K562 (cell line): ENCODE data around the gene DLX4. TPM values are rescaled to one million over a fixed set of nuclear protein-coding genes. Genes with fewer than 3 reads are reported as not detected.

Source experiments
- ATAC-seq: fragments of 200-7000 bp; cut with Tn5 transposase; 3 replicates; pipeline ENCODE4 v1.9.1; 2020; ENCODE audit warnings: moderate library complexity
- BruUV-seq: library from RNA; stranded (reverse); fragments of 400-500 nt; replicated peaks from 2 replicates; lab custom pipeline; 2021; lab: Mats Ljungman, UMichigan
- CTCF ChIA-PET: fragments of 300-600 bp; formaldehyde crosslinking; extraction: SDS; loops from one replicate; lab custom pipeline; 2021; ENCODE audit warnings: low intra/inter-chr PET ratio; lab: Yijun Ruan, JAX
- POLR2A ChIA-PET: fragments of 300-600, 350-650 bp; sonication (Branson Sonifier 250); formaldehyde crosslinking; extraction: SDS; loops from one replicate; lab custom pipeline; 2021; ENCODE audit warnings: antibody characterized with exemption, inconsistent platforms; lab: Yijun Ruan, JAX
- DNase-seq, 4 experiments: peaks; one replicate each; pipeline versions ENCODE4 v3.0.0 to v3.0.0-alpha.2; 2011 to 2018; ENCODE audit warnings: low spot score in 3 of 4, mixed read lengths in 3 of 4; ENCODE audit errors: extremely low read depth in 1 of 4
- FAIRE-seq: peaks from 2 replicates; lab custom pipeline; 2011; peaks lifted over from hg19 to GRCh38; lab: Jason Lieb, UNC
- H2AFZ ChIP-seq: 2 replicates; pipeline ENCODE4 v1.6.0; 2011; ENCODE audit warnings: low read depth, low read length, control low read depth, inconsistent platforms
- H3K27ac ChIP-seq: fragments of 200-600 bp; 3 replicates; pipeline ENCODE4 v1.8.0; 2011; ENCODE audit warnings: low read depth, mild to moderate bottlenecking, control low read depth, inconsistent platforms, low read length, moderate library complexity, mixed read lengths; ENCODE audit errors: extremely low read depth
- H3K27me3 ChIP-seq, 2 experiments: fragments of 300-600 bp in 1 of 2; 2 replicates in 1 of 2; 3 replicates in 1 of 2; pipeline versions ENCODE4 v1.6.0 to v1.8.0; 2011; ENCODE audit warnings: inconsistent platforms in 2 of 2, low read length in 2 of 2, mild to moderate bottlenecking in 1 of 2, mixed read lengths in 1 of 2, moderate library complexity in 1 of 2; ENCODE audit not compliant: control insufficient read depth in 2 of 2, insufficient read depth in 2 of 2
- H3K36me3 ChIP-seq: fragments of 300-600 bp; 3 replicates; pipeline ENCODE4 v1.8.0; 2011; ENCODE audit warnings: mild to moderate bottlenecking, low read length, inconsistent platforms; ENCODE audit not compliant: control insufficient read depth, insufficient read depth
- H3K4me1 ChIP-seq, 2 experiments: fragments of 200-600 bp in 1 of 2; replicated peaks in 1 of 2; 2 replicates in 1 of 2; 3 replicates in 1 of 2; pipeline versions ENCODE4 v1.5.1 to v1.8.0; 2011; ENCODE audit warnings: inconsistent platforms in 2 of 2, low read length in 2 of 2, mild to moderate bottlenecking in 1 of 2, mixed read lengths in 1 of 2, moderate library complexity in 1 of 2; ENCODE audit not compliant: control insufficient read depth in 2 of 2, insufficient read depth in 2 of 2
- H3K4me2 ChIP-seq: 2 replicates; pipeline ENCODE4 v1.6.1; 2011; ENCODE audit warnings: low read length, control low read depth, inconsistent platforms, mixed read lengths; ENCODE audit not compliant: insufficient read depth
- H3K4me3 ChIP-seq: fragments of 200-600 bp; sonication (generic), shearing (Covaris generic); 2 replicates; pipeline ENCODE4 v1.5.1; 2016; ENCODE audit warnings: control low read depth, inconsistent platforms
- H3K79me2 ChIP-seq: fragments of 200-600 bp; 3 replicates; pipeline ENCODE4 v1.8.0; 2011; ENCODE audit warnings: low read length, inconsistent platforms; ENCODE audit not compliant: control insufficient read depth, insufficient read depth
- H3K9ac ChIP-seq, 2 experiments: 2 replicates each; pipeline versions ENCODE4 v1.6.0 to v1.6.1; 2011; ENCODE audit warnings: low read depth in 2 of 2, low read length in 2 of 2, control low read depth in 1 of 2, inconsistent platforms in 1 of 2, mild to moderate bottlenecking in 1 of 2, mixed read lengths in 1 of 2; ENCODE audit not compliant: insufficient read depth in 1 of 2
- H3K9me1 ChIP-seq: one replicate; pipeline ENCODE4 v1.6.0; 2011; ENCODE audit warnings: inconsistent platforms, mild to moderate bottlenecking, low read length, moderate library complexity; ENCODE audit not compliant: control insufficient read depth, insufficient read depth
- H3K9me3 ChIP-seq: replicated peaks from 2 replicates; pipeline ENCODE4 v1.5.1; 2011; ENCODE audit warnings: low read depth, low read length, inconsistent platforms; ENCODE audit not compliant: control insufficient read depth, insufficient read depth
- H4K20me1 ChIP-seq: replicated peaks from 2 replicates; pipeline ENCODE4 v1.6.1; 2011; ENCODE audit warnings: low read length, inconsistent platforms, mixed read lengths; ENCODE audit not compliant: control insufficient read depth, insufficient read depth
- HIVEP1 ChIP-seq: fragments of 250-450 bp; sonication (Bioruptor Pico); IDR thresholded peaks from 2 replicates; pipeline ENCODE4 v1.4.0; 2020; ENCODE audit warnings: mild to moderate bottlenecking
- MYNN ChIP-seq, 2 experiments: sonication (generic); formaldehyde crosslinking in 1 of 2; IDR thresholded peaks; 2 replicates each; pipeline versions ENCODE4 v1.5.0 to v1.6.1; 2016 to 2020; ENCODE audit warnings: antibody characterized with exemption in 1 of 2, missing genetic modification reagents in 1 of 2
- RBM17 ChIP-seq: fragments of 200-400 bp; formaldehyde crosslinking; IDR thresholded peaks from 2 replicates; pipeline ENCODE4 v1.6.1; 2017; ENCODE audit warnings: low read depth, mild to moderate bottlenecking, low read length, borderline replicate concordance
- SMAD2 ChIP-seq: fragments of 150-350 bp; IDR thresholded peaks from 2 replicates; pipeline ENCODE4 v1.6.1; 2014; ENCODE audit warnings: low read depth, mild to moderate bottlenecking, low read length
- SMARCE1 ChIP-seq: fragments of 450-650 bp; IDR thresholded peaks from 2 replicates; pipeline ENCODE4 v1.7.1; 2016; ENCODE audit warnings: mild to moderate bottlenecking
- STAT6 ChIP-seq: sonication (generic); formaldehyde crosslinking; IDR thresholded peaks from 2 replicates; pipeline ENCODE4 v1.8.1; 2023; ENCODE audit warnings: mild to moderate bottlenecking, missing genetic modification reagents
- U2AF1 ChIP-seq: fragments of 200-400 bp; formaldehyde crosslinking; optimal IDR thresholded peaks from 2 replicates; pipeline ENCODE3; 2017; ENCODE audit warnings: mild to moderate bottlenecking, low read depth, low read length, moderate library complexity
- ZNF274 ChIP-seq: IDR thresholded peaks from 2 replicates; pipeline ENCODE4 v1.6.1; 2011; ENCODE audit warnings: low read depth, mild to moderate bottlenecking, low read length, moderate library complexity, borderline replicate concordance
- WGBS: fragments of 100-300 bp; shearing (Covaris generic); methylation state at CpG from one replicate; pipeline ENCODE4 v1.1.6; 2016; ENCODE audit warnings: low coverage, mixed read lengths; ENCODE audit not compliant: insufficient coverage; ENCODE audit errors: missing lambda C conversion rate; 5-methylcytosine and 5-hydroxymethylcytosine counted together
- in situ Hi-C: fragments of 300-500 bp; cut with MboI; formaldehyde crosslinking; loops from 4 replicates; pipeline ENCODE4 v1.15.0; 2018; ENCODE audit warnings: inconsistent platforms, mixed read lengths
- intact Hi-C: fragments of 100-400 bp; cut with micrococcal nuclease; formaldehyde crosslinking; loops from 2 replicates; pipeline ENCODE4 v1.14.2; 2022
- polyA plus RNA-seq, 8 experiments: library from polyadenylated mRNA; depleted of rRNA in 4 of 8; stranded (reverse) in 5 of 8; unstranded in 3 of 8; fragments of >200 nt; fragmentation: Nextera tagmentation in 2 of 8; fragmentation: Illumina TruSeq in 1 of 8; extraction: Ambion mirVana in 2 of 8; extraction: Trizol in 1 of 8; gene quantifications; 2 replicates each; pipeline versions ENCODE4 v1.2.1 to v1.2.3, GENCODE V29; 2011 to 2014; ENCODE audit warnings: inconsistent platforms in 1 of 8, missing spikeins in 1 of 8
- total RNA-seq, 7 experiments: library from RNA; depleted of rRNA in 6 of 7; stranded (reverse); fragments of >200 nt in 6 of 7; fragmentation: Illumina TruSeq in 2 of 7; extraction: Trizol in 2 of 7; gene quantifications; 2 replicates each; pipeline versions ENCODE4 v1.2.1 to v1.2.3, GENCODE V29; 2011 to 2021; ENCODE audit warnings: low replicate concordance in 1 of 7
- TF ChIP-seq, protein P1 (sequence below): fragments of 250-450 bp; sonication (Bioruptor Pico); IDR thresholded peaks from 2 replicates; pipeline ENCODE4 v1.5.0; 2021; ENCODE audit warnings: mild to moderate bottlenecking, borderline replicate concordance

The DLX4 gene
- total and polyA plus RNA-seq, 9 of the 15 experiments (the other 6 are each of a cell fraction or from before 2014, with no cell fraction given), result 0.15 to 2.2 (median 0.58) TPM

DNA sequence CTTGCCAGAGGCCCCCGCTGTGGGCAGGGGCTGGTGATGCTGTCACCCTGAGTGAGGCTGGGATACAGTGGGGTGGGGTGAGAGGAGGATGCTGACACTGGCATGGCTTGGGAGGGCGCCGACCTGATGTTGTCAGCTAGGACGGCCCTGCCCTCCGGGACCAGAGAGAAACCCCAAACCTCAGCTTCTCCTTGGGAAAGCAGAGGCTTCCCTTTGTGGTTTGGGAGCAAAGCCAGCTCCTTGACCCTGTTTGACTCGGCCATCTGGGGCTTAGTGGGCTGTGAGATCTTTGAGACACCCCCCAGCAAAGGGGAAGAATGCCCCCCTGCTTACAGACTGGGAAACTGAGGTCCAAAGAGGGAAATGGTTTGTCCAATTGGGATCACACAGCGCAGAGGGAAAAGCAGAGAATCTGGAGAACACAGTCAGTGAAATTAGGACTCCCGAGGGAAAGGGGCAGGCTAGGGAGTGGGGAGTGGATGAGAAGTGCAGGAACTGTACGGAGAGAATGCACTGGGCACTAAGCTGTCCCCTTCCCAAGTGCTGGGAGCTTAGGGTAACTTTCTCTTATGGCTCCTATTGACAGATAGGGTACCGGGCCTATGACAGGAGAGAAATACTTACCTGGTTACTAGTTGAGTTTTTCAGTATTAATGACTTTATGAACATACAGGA is 40.7 kb upstream of the DLX4 start:
- in situ Hi-C loops, result no loop called here
- no peak for DNase-seq
- no peak for FAIRE-seq
- BruUV-seq, result no TSS peak
- ChIA-PET POLR2A (interaction anchor here (0.9 to 1.7 kb wide), 4 partner anchors 13 to 69 kb away, joined by 3 to 6 read pairs (median 4); no protein-coding TSS in a partner anchor), CTCF (interaction anchor here (0.6 kb wide), 1 partner anchor 289 kb away, joined by 4 read pairs; no protein-coding TSS in a partner anchor)
- intact Hi-C loops, result no loop called here
- no peak for ATAC-seq
- no peak overlapping the region for H3K4me2 ChIP-seq
- peaks cover 4 to 15% of the 10 kb centered on the region in 2 experiments; a peak in 3 of 5 replicates for H3K4me1 ChIP-seq
- peaks cover 6% of the 10 kb centered on the region for H4K20me1 ChIP-seq
- H3K79me2 ChIP-seq, result no peaks in the 10 kb centered on the region
- TF ChIP-seq U2AF1 (no peak), STAT6 (no peak), HIVEP1 (CRISPR knock-in tag) (no peak), SMARCE1 (no peak), MYNN (IDR thresholded peaks at IDR 0.05) (no peak), MYNN (CRISPR knock-in tag; IDR thresholded peaks at IDR 0.05) (no peak), SMAD2 (no peak), ZNF274 (no peak), RBM17 (no peak)
- TF ChIP-seq, protein P1, sequence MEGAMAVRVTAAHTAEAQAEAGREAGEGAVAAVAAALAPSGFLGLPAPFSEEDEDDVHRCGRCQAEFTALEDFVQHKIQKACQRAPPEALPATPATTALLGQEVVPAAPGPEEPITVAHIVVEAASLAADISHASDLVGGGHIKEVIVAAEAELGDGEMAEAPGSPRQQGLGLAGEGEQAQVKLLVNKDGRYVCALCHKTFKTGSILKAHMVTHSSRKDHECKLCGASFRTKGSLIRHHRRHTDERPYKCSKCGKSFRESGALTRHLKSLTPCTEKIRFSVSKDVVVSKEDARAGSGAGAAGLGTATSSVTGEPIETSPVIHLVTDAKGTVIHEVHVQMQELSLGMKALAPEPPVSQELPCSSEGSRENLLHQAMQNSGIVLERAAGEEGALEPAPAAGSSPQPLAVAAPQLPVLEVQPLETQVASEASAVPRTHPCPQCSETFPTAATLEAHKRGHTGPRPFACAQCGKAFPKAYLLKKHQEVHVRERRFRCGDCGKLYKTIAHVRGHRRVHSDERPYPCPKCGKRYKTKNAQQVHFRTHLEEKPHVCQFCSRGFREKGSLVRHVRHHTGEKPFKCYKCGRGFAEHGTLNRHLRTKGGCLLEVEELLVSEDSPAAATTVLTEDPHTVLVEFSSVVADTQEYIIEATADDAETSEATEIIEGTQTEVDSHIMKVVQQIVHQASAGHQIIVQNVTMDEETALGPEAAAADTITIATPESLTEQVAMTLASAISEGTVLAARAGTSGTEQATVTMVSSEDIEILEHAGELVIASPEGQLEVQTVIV (CRISPR knock-in tag), result no peak
- no peak overlapping the region for H3K4me3 ChIP-seq
- WGBS, result 4% methylated on average over 10 of the region's 10 CpGs
- H3K9ac ChIP-seq, result no peak overlapping the region
- no peaks in the 10 kb centered on the region for H3K9me3 ChIP-seq
- H3K27me3 ChIP-seq, result peaks cover 9 to 70% of the 10 kb centered on the region in 2 experiments
- no peak overlapping the region for H2AFZ ChIP-seq
- H3K36me3 ChIP-seq, result no peaks in the 10 kb centered on the region
- no peaks in the 10 kb centered on the region for H3K9me1 ChIP-seq
- H3K27ac ChIP-seq, result no peak overlapping the region
